Right renal cortex interstitium (tissue), 3 donors: ENCODE results near the gene DKK1. TPM values are rescaled to one million over a fixed set of nuclear protein-coding genes. Genes with fewer than 3 reads are reported as not detected.

Experiments
- DNase-seq, 3 donors: peaks; one replicate each; pipeline ENCODE4 v3.0.0-alpha.2; 2013; ENCODE audit warnings: low read depth in 3 of 3, low spot score in 2 of 3
- polyA plus RNA-seq, 3 donors: library from polyadenylated mRNA; unstranded; fragments of 120-200 nt; gene quantifications; one replicate each; pipeline ENCODE4 v1.2.1, GENCODE V29; 2013; ENCODE audit not compliant: insufficient read length in 3 of 3

Gene DKK1
- polyA plus RNA-seq, 3 donors = 38.6 to 59.9 (median 53.0) TPM

DNA sequence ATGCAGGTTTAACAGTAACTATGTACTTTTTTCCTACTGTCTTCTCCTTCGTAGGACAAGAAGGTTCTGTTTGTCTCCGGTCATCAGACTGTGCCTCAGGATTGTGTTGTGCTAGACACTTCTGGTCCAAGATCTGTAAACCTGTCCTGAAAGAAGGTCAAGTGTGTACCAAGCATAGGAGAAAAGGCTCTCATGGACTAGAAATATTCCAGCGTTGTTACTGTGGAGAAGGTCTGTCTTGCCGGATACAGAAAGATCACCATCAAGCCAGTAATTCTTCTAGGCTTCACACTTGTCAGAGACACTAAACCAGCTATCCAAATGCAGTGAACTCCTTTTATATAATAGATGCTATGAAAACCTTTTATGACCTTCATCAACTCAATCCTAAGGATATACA is 2.4 kb downstream of the DKK1 start:
- DNase-seq = no peak

DNA sequence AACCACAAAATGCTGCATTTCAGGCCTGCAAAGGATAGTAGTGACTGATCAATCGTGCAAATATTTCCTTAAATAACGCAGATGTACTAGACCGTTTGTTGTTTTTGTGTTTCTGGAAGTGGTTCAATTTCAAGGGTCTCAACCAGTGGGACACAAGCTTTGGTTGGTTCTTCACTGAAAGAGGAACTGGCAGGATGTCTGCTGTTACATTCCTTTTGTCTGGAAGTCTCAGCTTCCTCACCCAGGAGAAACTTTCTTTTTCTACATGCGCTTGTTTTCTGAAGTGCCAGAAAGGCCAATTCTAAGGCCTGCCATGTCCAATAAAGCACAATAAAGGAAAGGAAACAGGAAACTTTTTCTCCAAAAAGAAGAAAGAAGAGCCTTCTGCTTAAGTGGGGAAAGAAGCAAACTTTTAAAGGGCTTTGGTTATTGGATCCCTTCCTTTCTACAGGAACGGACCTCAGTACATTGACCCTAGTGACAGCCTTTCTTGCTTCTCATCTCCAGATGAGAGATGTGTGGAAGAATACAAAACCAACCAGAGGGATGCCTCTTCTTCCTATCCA is 4.1 kb downstream of the DKK1 start:
- no peak for DNase-seq

DNA sequence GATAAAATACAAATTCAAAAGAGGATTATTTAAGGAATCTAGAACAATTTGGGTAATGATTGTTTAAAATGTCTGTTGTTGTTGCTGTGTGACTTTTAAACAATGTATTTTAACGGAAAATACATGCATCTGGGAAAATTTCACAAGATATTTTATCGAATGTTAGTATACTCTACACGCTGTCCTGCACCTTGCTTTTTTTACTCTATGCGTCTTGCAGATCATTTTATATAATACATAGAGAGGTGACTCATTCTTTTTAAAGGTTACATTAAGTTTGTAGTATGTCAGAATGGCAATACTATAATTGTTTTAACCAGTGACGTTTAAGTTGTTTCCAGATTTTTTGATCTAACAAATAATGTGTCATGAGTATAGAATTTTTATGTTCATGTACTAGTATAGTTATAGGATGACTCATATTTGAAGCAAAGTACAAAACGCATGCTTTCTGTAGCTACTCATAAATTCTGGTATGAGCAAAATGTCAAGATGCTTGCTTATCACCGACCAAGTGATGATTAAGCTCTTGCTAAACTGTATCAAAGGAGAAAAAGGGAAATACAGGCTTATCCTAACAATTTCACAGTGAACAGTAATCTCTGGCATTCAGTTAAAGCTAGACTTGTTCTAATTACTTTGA is 4.9 kb downstream of the DKK1 start:
- DNase-seq = no peak

DNA sequence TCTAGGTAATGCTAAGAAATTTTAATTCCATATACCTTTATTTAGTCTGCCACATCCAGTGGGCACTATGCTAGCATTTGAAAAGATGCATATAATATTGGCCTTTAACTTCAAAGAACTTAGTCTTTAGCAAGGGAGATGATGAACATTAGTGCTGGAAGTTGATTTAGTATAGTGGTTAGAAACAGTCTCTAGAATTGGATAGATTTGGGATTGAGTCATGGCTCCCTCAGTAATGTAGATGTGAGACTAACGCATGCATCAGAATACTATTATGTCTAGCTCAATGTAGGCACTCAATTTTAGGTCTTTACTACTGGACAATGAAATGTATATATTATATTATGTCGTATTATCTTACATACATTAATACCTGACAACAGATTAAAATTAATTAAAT is 5.8 kb downstream of the DKK1 start:
- no peak for DNase-seq

DNA sequence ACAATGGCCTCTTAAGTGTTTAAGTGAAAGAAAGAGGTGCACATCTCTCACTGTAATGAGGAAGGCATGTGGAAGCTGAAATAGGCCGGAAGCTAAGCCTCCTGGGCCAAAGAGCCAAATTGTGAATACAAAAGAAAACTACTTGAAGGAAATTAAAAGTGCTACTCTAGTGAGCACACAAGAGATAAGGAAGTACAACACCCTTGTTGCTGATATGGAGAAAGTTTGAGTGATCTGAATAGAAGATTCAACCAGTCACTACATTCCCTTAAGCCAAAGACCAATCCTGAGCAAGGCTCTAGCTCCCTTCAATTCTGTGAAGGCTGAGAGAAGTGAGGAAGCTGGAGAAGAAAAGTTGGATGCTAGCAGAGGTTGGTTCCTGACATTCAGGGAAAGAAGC is 8.2 kb downstream of the DKK1 start:
- no peak for DNase-seq

DNA sequence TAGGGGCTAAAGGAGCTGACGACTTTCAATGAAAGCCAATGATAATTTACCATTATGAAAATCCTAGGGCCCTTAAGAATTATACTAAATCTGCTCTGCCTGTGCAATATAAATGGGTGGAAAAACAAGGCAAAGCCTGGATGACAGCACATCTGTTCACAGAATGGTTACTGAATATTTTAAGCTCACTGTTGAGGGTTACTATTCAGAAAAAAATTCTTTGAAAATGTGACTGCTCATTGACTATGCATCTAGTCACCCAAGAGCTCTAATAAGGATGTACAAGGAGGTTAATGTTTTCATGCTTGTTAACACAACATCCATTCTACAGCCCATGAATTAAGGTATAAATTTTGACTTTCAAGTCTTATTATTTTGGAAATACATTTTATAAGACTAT is 8.9 kb downstream of the DKK1 start:
- DNase-seq = no peak

DNA sequence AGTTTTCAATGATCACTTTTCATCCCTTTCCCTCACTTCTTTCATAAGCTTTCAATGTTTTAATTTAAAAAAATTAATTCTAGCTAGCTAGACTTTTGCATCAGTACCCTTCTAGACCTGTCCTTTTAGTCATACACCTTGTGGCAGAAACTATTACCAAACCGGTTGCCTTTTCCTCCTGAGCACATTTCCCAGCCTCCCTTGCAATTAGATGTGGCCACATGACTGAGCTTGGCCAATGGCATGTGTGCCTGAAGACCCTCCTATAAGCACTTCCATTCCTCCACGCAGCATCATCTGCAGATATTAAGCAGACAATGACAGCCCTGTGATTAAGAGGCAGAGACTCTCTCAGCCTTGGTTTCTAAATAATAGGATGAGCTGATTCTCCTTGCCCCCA is 12.3 kb downstream of the DKK1 start:
- DNase-seq = no peak

DNA sequence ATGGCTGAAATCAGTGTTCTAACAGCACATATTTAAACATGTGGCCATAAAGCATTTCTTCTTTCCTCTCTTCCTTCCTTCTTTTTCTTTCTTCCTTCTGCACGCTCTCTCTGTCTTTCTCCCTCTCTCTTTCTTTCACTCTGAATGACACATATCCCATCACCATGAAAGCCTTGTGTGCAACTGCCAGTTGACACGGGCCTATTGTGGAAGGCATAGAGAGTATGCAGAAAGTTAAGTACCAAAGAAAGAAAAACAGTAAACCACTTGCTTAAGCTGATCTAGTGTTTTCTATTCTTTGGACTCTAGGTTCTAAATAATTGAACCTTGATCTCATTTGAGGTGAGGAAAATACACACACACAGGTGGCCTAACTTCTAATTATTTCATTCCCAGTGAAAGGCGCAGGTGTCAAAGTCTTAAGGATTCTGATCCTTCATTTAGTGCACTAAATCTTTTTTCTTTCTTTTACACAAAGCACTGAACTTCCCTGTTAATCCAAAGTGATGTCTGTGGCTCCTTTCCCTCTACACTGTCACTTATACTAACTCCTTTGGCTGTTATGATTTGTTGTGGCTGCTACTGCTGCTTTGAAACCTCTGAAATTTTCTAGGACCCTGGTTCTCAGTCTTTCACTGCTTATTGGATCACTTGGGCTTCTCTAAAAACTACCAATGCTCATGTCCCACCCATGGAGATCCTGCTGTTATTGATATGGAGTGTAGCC is 17.7 kb downstream of the DKK1 start:
- no peak for DNase-seq

DNA sequence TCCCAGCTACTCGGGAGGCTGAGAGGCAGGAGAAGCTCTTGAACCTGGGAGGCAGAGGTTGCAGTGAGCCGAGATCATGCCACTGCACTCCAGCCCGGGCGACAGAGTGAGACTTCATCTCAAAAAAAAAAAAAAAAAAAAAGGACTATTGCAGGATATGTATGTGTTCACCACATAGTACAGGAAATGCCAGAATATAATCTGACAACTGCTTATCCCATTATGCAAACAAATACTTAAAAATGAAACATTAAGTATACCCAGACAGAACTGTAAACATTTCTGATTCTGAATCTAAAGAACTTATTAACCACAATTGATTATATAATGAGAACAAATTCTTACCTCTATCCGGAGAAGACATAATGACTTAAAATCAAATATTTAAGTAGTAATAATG is 18.7 kb downstream of the DKK1 start:
- no peak for DNase-seq

DNA sequence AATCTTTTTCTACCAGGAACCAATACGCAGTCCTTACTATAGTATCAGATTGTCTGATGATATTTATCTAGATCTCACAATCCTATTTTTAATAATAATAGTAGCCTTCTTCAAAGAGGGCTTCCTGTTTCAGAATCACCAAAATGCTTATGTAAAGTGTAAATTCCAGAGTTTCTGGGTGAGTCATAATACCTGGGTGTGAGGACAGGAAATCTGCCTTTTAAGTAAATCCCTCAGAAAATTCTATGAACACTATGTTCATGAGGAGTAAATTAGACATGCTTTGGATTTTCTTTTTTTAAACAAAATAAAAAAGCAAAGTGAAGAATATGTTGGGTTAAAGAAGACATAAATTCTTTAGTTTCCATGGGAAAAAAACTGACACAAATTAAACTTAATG is 20.5 kb downstream of the DKK1 start:
- DNase-seq = no peak

DNA sequence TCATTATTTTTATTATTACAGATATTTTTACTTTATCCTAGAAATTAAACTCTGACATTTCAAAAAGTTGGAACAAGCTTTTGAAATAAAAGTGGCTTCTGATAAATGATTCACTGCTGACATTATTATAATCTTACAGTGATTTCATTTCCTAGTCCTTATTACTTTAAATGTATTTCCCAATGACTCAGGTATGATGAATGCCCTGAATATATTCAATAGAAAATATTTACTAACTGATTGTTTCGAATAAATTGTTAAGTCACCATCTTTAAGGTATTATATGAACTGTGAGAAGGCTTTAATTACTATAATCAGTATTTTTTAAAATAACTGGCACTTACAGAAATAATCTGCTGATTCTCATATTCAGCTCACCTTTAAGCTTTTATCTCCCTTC is 21.6 kb downstream of the DKK1 start:
- DNase-seq = no peak

DNA sequence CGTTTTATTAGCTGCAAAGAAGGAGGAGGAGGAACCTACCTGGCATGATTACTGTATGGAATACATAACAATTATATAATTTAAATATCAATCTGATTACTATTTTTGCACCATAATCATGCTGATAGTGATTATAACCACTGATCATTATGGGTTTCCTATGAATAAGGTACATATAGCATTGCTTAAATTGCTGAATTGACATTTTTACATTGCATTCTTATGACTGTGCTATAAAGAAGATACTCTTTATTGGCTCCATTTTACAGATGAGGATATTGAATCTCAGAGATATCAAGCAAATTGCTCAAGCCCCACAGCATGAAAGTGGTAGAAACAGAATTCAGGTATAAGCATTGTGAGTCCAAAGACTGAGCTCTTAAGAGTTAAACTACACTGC is 23.1 kb downstream of the DKK1 start:
- DNase-seq = no peak

DNA sequence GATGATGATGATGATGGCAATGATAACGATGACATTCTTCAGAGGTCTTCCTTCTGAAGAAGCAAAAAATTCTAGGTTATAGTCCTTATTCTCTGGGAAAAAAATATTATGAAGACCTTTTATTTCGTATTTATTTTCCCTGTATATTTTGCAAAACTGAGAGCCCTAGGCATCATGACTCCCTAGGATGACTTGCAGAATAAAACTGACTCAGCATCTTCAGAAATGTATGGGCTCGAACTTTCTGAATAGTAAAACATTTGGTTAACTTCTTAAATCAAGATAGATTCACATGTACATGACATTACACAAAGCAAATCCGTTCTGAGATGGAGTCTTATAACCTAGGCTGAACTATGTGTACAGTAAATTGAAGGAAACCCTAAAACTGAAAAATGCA is 29.4 kb downstream of the DKK1 start:
- DNase-seq = no peak

DNA sequence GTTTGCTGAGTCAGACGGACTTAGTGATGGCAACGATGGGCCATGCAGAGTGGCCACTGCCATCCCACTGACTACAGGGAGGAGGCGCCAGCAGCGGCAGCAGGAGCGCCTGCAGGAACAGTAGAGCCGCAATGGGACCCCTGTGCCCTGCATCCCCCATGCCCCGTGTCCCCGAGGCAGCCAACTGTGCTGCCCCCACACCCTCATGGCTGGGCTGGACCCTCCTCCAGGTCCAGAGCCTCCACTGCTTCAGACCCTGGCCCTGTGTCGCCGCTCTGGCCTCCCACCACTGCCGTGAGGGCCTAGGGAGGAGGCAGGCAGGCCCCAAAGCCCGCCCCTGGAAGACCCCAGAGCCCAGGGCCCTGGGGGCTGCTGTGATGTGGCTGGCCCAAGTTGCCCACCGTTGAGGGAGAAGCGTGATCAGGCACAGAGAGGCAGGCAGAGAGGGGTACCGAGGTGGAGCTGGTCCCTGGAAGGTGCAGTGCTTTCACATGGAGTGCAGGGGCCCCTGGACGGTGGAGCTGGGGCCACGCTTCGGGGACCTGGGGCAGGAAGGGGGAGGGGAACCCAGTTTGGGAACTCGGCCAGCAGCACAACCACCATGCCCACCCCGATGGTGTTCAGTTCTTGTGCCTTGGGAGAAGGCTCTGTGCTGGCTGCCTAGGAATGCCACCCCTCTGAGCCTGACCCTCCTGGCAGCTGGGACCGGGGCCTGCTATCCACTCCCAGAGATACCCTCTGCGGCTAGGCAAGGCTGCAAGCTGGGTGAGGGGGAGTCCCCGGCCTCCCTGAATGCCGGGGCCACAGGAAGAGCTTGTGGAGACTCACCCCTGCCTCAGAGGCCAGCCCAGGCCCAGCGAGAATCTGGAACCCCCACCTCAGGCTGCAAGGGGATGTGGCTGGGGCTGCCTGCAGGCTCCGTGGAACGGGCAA is 32.6 kb downstream of the DKK1 start:
- no peak for DNase-seq

DNA sequence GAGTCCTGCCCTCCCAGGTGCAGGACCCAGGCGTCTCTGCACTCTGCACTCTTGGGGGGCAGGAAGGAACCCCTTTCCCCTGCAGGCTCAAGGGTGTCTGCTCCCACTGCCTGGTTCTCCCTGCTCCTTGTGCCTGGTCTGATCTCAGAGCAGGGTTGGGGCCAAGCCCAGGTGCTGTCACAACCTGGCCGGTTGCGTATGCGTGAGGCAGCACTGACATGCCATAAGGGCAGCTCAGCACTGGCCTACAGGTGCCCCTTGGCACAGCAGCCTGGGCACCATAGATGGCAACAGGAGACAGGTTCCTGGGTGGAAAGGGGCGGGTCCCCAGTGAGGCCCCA is 33.2 kb downstream of the DKK1 start:
- DNase-seq = no peak

DNA sequence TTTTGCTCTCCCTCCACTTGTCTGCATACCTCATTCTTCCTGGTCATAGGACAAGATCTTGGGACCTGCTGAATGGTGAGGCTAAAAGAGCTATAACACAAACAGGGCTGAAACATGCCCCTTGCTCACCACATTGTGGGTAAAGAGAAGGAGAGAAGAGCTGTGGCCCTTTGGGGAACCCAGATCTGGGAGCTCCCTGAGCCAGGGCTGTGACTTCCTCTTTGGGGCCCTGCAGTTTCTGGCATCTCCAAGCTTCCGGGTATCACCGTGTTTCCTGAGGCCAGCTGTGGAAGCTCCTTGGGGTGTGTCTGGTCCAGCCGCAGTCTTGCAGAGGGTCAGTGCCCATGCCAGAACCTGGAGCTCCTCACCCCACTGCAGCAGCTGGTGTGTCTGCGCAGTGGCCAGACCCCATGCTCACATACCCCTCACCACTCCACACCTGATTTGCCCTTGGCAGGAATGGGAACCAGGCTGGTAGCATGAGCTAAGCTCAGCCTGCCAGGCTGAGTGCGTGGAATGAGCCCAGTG is 34.0 kb downstream of the DKK1 start:
- no peak for DNase-seq

DNA sequence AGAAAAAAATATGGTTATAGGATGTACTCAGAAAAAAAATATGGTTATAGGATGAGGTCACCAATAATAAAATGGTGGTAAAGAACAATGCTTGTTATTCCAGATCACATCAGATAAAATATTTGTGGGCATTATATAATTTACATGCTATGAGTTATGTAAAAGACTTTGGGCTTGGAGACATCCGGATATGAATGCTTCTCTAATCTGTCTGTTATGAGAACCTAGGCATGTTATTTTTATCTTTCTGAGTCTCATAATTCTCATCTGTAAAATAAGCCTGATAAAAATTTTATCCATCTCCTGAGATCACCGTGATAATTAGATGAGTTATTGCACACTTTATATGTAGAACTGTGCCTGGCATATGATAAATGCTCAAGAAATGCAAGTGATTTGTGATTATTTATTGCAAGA is 37.8 kb downstream of the DKK1 start:
- no peak for DNase-seq

DNA sequence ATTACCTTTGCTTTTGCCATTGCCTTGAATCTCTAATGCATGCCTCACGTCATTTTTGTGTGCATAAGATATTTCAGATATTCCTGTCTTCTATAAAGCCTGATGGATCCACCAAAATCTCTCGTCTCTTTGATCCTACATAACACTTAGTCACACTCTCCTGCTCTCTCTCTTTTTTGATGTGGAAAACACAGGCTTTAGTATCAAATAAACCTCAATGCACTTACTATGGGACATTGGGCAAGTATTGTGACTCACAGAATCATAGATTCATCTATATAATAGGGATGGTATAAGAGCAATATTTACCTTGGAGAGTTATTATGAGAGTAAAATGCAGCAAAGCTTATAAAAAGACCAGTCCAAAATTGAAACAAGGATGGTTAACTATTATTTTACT is 39.1 kb downstream of the DKK1 start:
- DNase-seq = no peak

DNA sequence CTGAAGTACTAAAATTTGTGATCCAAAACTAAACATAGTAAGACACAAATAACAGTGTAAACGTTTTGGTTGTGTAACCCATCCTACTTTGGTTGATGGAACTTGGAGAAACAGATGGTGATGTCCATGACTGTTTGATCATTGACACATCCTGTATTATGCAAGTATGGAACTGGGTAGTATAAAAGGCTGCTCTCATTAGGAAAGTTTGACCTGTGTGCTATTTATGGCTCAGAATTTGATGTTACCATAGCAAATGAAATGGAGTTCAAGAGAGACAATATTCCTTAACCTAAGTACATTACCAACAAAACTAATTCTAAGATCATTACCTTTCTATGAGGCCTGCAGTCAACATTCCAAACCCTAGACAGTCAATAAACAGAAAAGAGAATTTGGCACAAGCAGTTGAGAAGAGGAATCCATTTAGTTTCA is 39.9 kb downstream of the DKK1 start:
- DNase-seq = no peak

DNA sequence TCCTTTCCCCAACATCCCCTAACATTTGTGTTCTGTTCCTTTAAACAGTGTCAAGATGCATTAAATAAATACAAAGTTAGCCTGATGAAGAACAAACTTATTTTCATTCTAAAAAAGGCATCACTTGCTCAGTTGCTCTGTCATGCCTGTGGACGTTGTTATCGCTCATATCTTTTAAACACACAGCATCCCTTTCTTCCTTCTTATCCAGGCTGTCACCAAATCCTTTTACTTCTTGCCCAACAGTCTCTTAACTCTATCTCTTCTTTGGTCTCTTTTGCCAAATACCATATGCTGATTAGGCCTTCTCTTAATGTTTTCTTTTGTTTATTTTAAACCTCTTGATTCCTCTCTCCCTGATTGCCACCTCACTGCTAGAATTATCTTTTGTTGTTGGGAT is 43.9 kb downstream of the DKK1 start:
- DNase-seq = no peak

DNA sequence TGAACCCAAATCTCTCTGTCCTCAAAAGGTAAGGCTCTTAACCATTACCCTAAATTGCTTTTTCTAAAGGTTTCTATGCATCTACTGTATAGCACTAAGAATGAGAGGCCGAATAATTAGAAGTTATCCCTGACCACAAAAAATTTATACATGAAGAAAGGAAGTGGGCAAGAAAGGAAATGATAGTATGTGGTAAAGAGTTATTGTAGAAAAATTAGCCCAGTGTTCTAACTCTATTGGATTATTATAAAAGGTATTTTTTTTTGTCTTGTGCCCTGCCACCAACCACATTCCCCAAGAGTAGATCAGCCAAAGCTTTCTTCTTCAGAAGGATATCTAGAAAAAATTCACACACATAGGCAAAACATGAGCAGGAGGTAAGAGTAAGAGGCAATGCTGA is 45.4 kb downstream of the DKK1 start:
- DNase-seq = no peak
